GM12878 (cell line): ENCODE results near the gene DRAXIN. TPM values are rescaled to one million over a fixed set of nuclear protein-coding genes. Genes with fewer than 3 reads are reported as not detected.

Experiments
- ATAC-seq: fragments of 200-7000 bp; cut with Tn5 transposase; 3 replicates; pipeline ENCODE4 v1.9.1; 2020; ENCODE audit warnings: mild to moderate bottlenecking, moderate library complexity
- BruUV-seq: library from RNA; stranded (reverse); fragments of 400-500 nt; replicated peaks from 2 replicates; lab custom pipeline; 2021; lab: Mats Ljungman, UMichigan
- CTCF ChIA-PET: fragments of 300-600 bp; sonication (Branson Sonifier 250); formaldehyde crosslinking; extraction: SDS; loops from one replicate; lab custom pipeline; 2021; ENCODE audit warnings: inconsistent platforms; lab: Yijun Ruan, JAX
- POLR2A ChIA-PET: fragments of 350-600 bp; formaldehyde crosslinking; extraction: SDS; loops from one replicate; lab custom pipeline; 2021; ENCODE audit warnings: inconsistent platforms; lab: Charles Lee
- RAD21 ChIA-PET: fragments of 300-600 bp; sonication (Branson Sonifier 250); formaldehyde crosslinking; loops from one replicate; lab custom pipeline; 2023; ENCODE audit warnings: antibody characterized with exemption; ENCODE audit not compliant: unreplicated experiment; lab: Charles Lee
- SMC1A ChIA-PET: fragments of 300-600 bp; sonication (Branson Sonifier 250); formaldehyde crosslinking; loops from one replicate; lab custom pipeline; 2023; ENCODE audit not compliant: unreplicated experiment, uncharacterized antibody; lab: Charles Lee
- DNase-seq: peaks from one replicate; pipeline ENCODE4 v3.0.0-alpha.2; 2011; ENCODE audit warnings: low read depth, low spot score
- FAIRE-seq: peaks from 3 replicates; lab custom pipeline; 2011; peaks lifted over from hg19 to GRCh38; lab: Jason Lieb, UNC
- H2AFZ ChIP-seq: 2 replicates; pipeline ENCODE4 v1.6.0; 2011; ENCODE audit warnings: low read depth, low read length, control low read depth; ENCODE audit not compliant: control insufficient read depth
- H3K27ac ChIP-seq: 2 replicates; pipeline ENCODE4 v1.5.1; 2011; ENCODE audit warnings: control low read depth; ENCODE audit not compliant: control insufficient read depth, insufficient read depth
- H3K27me3 ChIP-seq, 2 experiments: replicated peaks in 1 of 2; 2 replicates each; pipeline versions ENCODE4 v1.6.0 to v1.6.1; 2011; ENCODE audit warnings: low read length in 1 of 2; ENCODE audit not compliant: control insufficient read depth in 2 of 2, insufficient read depth in 2 of 2
- H3K36me3 ChIP-seq, 2 experiments: 2 replicates each; pipeline ENCODE4 v1.5.1; 2011; ENCODE audit warnings: low read length in 1 of 2; ENCODE audit not compliant: control insufficient read depth in 2 of 2, insufficient read depth in 2 of 2
- H3K4me1 ChIP-seq: 2 replicates; pipeline ENCODE4 v1.6.1; 2011; ENCODE audit warnings: mild to moderate bottlenecking, low read length, moderate library complexity, mixed read lengths; ENCODE audit not compliant: control insufficient read depth, insufficient read depth
- H3K4me2 ChIP-seq: 2 replicates; pipeline ENCODE4 v1.6.0; 2011; ENCODE audit warnings: control low read depth; ENCODE audit not compliant: control insufficient read depth, insufficient read depth
- H3K4me3 ChIP-seq: fragments of 200-600 bp; sonication (generic); 2 replicates; pipeline ENCODE4 v1.5.1; 2016
- H3K79me2 ChIP-seq: 2 replicates; pipeline ENCODE4 v1.6.0; 2011; ENCODE audit warnings: low read length; ENCODE audit not compliant: control insufficient read depth, insufficient read depth
- H3K9ac ChIP-seq: 2 replicates; pipeline ENCODE4 v1.8.0; 2011; ENCODE audit warnings: low read length, control low read depth, mixed read lengths; ENCODE audit not compliant: control insufficient read depth, insufficient read depth
- H3K9me3 ChIP-seq: replicated peaks from 3 replicates; pipeline ENCODE4 v1.5.1; 2011; ENCODE audit warnings: mild to moderate bottlenecking, low read length; ENCODE audit not compliant: control insufficient read depth, insufficient read depth
- H4K20me1 ChIP-seq: 2 replicates; pipeline ENCODE4 v1.6.0; 2011; ENCODE audit not compliant: control insufficient read depth, insufficient read depth
- MTA3 ChIP-seq: IDR thresholded peaks from 2 replicates; pipeline ENCODE4 v1.6.1; 2012; ENCODE audit warnings: low read length, inconsistent platforms, borderline replicate concordance
- NR2F1 ChIP-seq: fragments of 450-650 bp; conservative IDR thresholded peaks from 2 replicates; pipeline ENCODE4 v1.6.1; 2017; ENCODE audit warnings: mild to moderate bottlenecking
- NRF1 ChIP-seq: conservative IDR thresholded peaks from 2 replicates; pipeline ENCODE4 v1.6.1; 2011; ENCODE audit warnings: mild to moderate bottlenecking, low read depth, low read length, improper control_type of control experiment
- SRF ChIP-seq, 2 experiments: IDR thresholded peaks; 2 replicates each; pipeline ENCODE4 v1.6.1; 2011; ENCODE audit warnings: low read depth in 2 of 2, low read length in 2 of 2, mild to moderate bottlenecking in 1 of 2, moderate library complexity in 1 of 2
- WGBS: methylation state at CpG from one replicate; pipeline ENCODE4 v1.1.6; 2016; ENCODE audit warnings: low lambda C conversion rate; ENCODE audit not compliant: insufficient replicate concordance, insufficient coverage; ENCODE audit errors: missing lambda C conversion rate; 5-methylcytosine and 5-hydroxymethylcytosine counted together
- in situ Hi-C: fragments of 300-500 bp; cut with MboI; formaldehyde crosslinking; loops from 9 replicates; pipeline ENCODE4 v1.14.3; 2018; ENCODE audit warnings: mixed read lengths
- intact Hi-C: fragments of 100-400 bp; cut with micrococcal nuclease; formaldehyde crosslinking; loops from one replicate; pipeline ENCODE4 v1.14.2; 2022; ENCODE audit not compliant: unreplicated experiment
- polyA plus RNA-seq, 11 experiments: library from polyadenylated mRNA; depleted of rRNA in 4 of 11; unstranded in 6 of 11; stranded (reverse) in 5 of 11; fragments of >200 nt; fragmentation: Nextera tagmentation in 4 of 11; fragmentation: Illumina TruSeq in 1 of 11; extraction: Ambion mirVana in 4 of 11; extraction: Trizol in 1 of 11; gene quantifications; 1 replicate in 1 of 11; 2 replicates in 10 of 11; pipeline versions ENCODE4 v1.2.1 to v1.2.3, GENCODE V29; 2011 to 2016; ENCODE audit warnings: inconsistent platforms in 2 of 11, missing spikeins in 2 of 11, low read depth in 1 of 11
- total RNA-seq, 4 experiments: library from RNA; depleted of rRNA in 3 of 4; stranded (reverse); fragments of >200 nt in 3 of 4; fragmentation: Illumina TruSeq in 1 of 4; extraction: Trizol in 1 of 4; gene quantifications; 2 replicates each; pipeline versions ENCODE4 v1.2.1 to v1.2.3, GENCODE V29; 2013 to 2021
- TF ChIP-seq, protein P1 (sequence below): fragments of 450-650 bp; IDR thresholded peaks from 2 replicates; pipeline ENCODE4 v1.6.1; 2016; ENCODE audit warnings: mild to moderate bottlenecking
- TF ChIP-seq, protein P2 (sequence below): IDR thresholded peaks from 2 replicates; pipeline ENCODE4 v1.6.1; 2011; ENCODE audit warnings: low read depth, low read length, improper control_type of control experiment, borderline replicate concordance
- TF ChIP-seq, protein P3 (sequence below): fragments of 450-650 bp; IDR thresholded peaks from 2 replicates; pipeline ENCODE4 v1.6.1; 2017; ENCODE audit warnings: borderline replicate concordance

Gene DRAXIN
- total and polyA plus RNA-seq, 10 of the 15 experiments (the other 5 are each of a cell fraction or from before 2014, with no cell fraction given) = 0.01 to 0.05 (median 0.03) TPM; not detected in 3

DNA sequence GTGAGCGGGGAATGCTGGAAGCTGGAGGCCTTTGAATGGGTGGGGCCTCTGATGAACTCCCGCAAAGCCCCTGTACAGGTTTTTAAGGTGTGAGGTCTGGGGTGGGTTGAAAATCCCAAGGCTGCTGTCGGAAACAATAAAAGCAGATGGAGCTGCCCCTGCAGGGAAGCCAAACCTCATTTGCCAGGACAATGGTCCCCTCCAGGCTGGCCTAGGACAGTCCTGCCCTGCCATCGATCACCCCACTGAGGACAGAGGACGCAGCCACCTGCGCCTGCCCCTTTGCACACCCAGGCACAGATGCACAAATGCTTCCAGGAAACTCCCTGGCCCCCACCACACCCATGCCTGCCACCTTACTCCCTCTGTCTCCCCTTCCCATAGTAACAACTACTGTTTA is 4.4 kb downstream of the DRAXIN start:
- SMC1A ChIA-PET = no interaction called here
- no peak overlapping the region for H2AFZ ChIP-seq
- no peaks in the 10 kb centered on the region for H3K9me3 ChIP-seq
- RAD21 ChIA-PET = no interaction called here
- H4K20me1 ChIP-seq = no peaks in the 10 kb centered on the region; the same call in 1 of the 2 replicates
- POLR2A ChIA-PET = no interaction called here
- H3K36me3 ChIP-seq = no peaks in the 10 kb centered on the region
- intact Hi-C loops (no loop called here), in situ Hi-C loops (no loop called here)
- FAIRE-seq (no peak), ATAC-seq (no peak), DNase-seq (no peak)
- 66% methylated on average over 6 of the region's 6 CpGs for WGBS
- no peak overlapping the region for H3K27ac ChIP-seq
- CTCF ChIA-PET = no interaction called here
- BruUV-seq = no TSS peak
- H3K27me3 ChIP-seq = peaks cover 6 to 10% of the 10 kb centered on the region in 2 experiments; a peak in 3 of 4 replicates
- H3K9ac ChIP-seq = no peak overlapping the region
- TF ChIP-seq NRF1 = no peak
- TF ChIP-seq, protein P1, sequence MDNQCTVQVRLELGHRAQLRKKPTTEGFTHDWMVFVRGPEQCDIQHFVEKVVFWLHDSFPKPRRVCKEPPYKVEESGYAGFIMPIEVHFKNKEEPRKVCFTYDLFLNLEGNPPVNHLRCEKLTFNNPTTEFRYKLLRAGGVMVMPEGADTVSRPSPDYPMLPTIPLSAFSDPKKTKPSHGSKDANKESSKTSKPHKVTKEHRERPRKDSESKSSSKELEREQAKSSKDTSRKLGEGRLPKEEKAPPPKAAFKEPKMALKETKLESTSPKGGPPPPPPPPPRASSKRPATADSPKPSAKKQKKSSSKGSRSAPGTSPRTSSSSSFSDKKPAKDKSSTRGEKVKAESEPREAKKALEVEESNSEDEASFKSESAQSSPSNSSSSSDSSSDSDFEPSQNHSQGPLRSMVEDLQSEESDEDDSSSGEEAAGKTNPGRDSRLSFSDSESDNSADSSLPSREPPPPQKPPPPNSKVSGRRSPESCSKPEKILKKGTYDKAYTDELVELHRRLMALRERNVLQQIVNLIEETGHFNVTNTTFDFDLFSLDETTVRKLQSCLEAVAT = no peak
- TF ChIP-seq, protein P2, sequence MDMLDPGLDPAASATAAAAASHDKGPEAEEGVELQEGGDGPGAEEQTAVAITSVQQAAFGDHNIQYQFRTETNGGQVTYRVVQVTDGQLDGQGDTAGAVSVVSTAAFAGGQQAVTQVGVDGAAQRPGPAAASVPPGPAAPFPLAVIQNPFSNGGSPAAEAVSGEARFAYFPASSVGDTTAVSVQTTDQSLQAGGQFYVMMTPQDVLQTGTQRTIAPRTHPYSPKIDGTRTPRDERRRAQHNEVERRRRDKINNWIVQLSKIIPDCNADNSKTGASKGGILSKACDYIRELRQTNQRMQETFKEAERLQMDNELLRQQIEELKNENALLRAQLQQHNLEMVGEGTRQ = no peak
- TF ChIP-seq, protein P3, sequence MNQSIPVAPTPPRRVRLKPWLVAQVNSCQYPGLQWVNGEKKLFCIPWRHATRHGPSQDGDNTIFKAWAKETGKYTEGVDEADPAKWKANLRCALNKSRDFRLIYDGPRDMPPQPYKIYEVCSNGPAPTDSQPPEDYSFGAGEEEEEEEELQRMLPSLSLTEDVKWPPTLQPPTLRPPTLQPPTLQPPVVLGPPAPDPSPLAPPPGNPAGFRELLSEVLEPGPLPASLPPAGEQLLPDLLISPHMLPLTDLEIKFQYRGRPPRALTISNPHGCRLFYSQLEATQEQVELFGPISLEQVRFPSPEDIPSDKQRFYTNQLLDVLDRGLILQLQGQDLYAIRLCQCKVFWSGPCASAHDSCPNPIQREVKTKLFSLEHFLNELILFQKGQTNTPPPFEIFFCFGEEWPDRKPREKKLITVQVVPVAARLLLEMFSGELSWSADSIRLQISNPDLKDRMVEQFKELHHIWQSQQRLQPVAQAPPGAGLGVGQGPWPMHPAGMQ = no peak
- no peak for TF ChIP-seq MTA3
- TF ChIP-seq NR2F1 = no peak
- no peak for TF ChIP-seq SRF (IDR thresholded peaks at IDR 0.05; ENCODE audit: low read depth in 2 of 2, low read length in 2 of 2)
- no peak overlapping the region for H3K4me3 ChIP-seq
- H3K4me2 ChIP-seq = no peak overlapping the region
- no peaks in the 10 kb centered on the region for H3K79me2 ChIP-seq
- H3K4me1 ChIP-seq = no peaks in the 10 kb centered on the region
